B cell (primary cell): ENCODE data around the gene NME7.

Experiments
- CTCF ChIP-seq: fragments of 200-600 bp; IDR thresholded peaks from one replicate; pipeline ENCODE4 v1.8.0; 2022; ENCODE audit warnings: antibody characterized with exemption, mild to moderate bottlenecking
- EZH2 ChIP-seq: IDR thresholded peaks from 2 replicates; pipeline ENCODE4 v1.6.1; 2012; ENCODE audit warnings: borderline replicate concordance, low read depth, mild to moderate bottlenecking, moderate library complexity, low read length; ENCODE audit not compliant: insufficient read depth, poor library complexity, severe bottlenecking

GRCh38 chr1:169180174-169180573, 187.4 kb downstream of the NME7 start:
- no peak for TF ChIP-seq EZH2
- no peak for TF ChIP-seq CTCF
